Glutamatergic neuron (in vitro differentiated cells): ENCODE measurements around the gene PCBP4. TPM values are rescaled to one million over a fixed set of nuclear protein-coding genes. Genes with fewer than 3 reads are reported as not detected.

Experiments
- DNase-seq: peaks from one replicate; pipeline ENCODE4 v3.0.0; 2022
- H3K27ac Mint-ChIP-seq: one replicate; pipeline ENCODE4 v1.8.0; 2020; ENCODE audit warnings: mild to moderate bottlenecking, mixed read lengths, inconsistent platforms; ENCODE audit not compliant: unreplicated experiment
- H3K27me3 Mint-ChIP-seq: one replicate; pipeline ENCODE4 v1.8.0; 2020; ENCODE audit warnings: mild to moderate bottlenecking, moderate library complexity, mixed read lengths, inconsistent platforms; ENCODE audit not compliant: unreplicated experiment
- H3K36me3 Mint-ChIP-seq: one replicate; pipeline ENCODE4 v1.8.0; 2020; ENCODE audit warnings: mild to moderate bottlenecking, mixed read lengths, inconsistent platforms; ENCODE audit not compliant: unreplicated experiment
- H3K4me1 Mint-ChIP-seq: one replicate; pipeline ENCODE4 v1.8.0; 2020; ENCODE audit warnings: mild to moderate bottlenecking, low read depth, mixed read lengths, inconsistent platforms; ENCODE audit not compliant: unreplicated experiment
- H3K4me3 Mint-ChIP-seq: one replicate; pipeline ENCODE4 v1.8.0; 2020; ENCODE audit warnings: mild to moderate bottlenecking, mixed read lengths, inconsistent platforms; ENCODE audit not compliant: unreplicated experiment
- H3K9me3 Mint-ChIP-seq: one replicate; pipeline ENCODE4 v1.8.0; 2020; ENCODE audit warnings: mild to moderate bottlenecking, moderate library complexity, mixed read lengths, inconsistent platforms; ENCODE audit not compliant: unreplicated experiment
- total RNA-seq: library from RNA; stranded (reverse); fragmentation: NEBNext Ultra II Directional; extraction: Animal tissue kit (Norgen Biotek cat#: 25700); gene quantifications from one replicate; pipeline ENCODE4 v1.2.1, GENCODE V29; 2021; ENCODE audit not compliant: unreplicated experiment
- TF ChIP-seq, protein P1 (sequence below): fragments of 200-600 bp; sonication (generic); IDR thresholded peaks from one replicate; pipeline ENCODE4 v1.5.0; 2021; ENCODE audit not compliant: partially characterized antibody, unreplicated experiment

Gene PCBP4
- total RNA-seq, 1 donor from 2014 or later, result 1,577 TPM

DNA sequence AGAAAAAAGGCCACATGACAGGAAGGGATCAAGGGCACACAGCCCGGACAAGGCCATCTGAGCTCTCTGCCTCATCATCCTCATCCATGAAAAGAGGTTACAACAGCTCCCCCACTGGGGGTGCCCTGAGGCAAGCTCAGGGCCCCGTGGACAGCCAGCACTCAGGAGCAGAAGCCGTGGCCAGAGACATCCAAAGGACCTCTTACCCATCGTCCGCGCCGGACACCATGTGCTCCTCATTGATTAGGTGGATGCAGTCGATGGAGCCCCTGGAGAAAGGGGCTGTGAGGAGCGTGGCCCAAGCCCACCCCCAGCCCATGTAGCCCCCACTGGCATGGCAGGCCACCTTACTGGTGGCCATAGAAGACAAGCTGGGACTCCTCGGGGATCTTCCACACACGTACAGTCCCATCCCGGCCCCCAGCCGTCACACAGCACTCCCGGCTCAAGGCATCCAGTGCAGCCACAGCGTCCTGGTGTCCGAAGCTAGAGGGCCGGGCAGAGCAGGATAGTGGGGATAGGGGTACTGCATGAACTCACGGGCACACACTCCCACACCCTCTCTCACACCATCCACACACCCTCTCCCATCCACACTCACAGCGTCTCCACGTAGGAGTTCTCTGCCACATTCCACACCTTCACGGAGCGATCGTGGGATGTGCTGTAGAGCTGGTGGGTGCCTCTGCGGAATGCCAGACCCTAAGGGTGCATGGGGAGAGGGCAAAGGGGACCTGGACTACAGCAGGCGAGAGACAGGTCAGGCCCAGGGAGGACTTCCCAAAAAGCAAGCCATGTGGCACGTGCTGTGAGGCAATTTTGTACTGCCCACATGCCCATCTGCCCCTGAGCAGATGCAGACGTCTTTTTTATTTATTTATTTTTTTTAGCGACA is 32.0 kb downstream of the PCBP4 start:
- no peaks in the 10 kb centered on the region for H3K9me3 Mint-ChIP-seq
- no peaks in the 10 kb centered on the region for H3K4me1 Mint-ChIP-seq
- TF ChIP-seq, protein P1, sequence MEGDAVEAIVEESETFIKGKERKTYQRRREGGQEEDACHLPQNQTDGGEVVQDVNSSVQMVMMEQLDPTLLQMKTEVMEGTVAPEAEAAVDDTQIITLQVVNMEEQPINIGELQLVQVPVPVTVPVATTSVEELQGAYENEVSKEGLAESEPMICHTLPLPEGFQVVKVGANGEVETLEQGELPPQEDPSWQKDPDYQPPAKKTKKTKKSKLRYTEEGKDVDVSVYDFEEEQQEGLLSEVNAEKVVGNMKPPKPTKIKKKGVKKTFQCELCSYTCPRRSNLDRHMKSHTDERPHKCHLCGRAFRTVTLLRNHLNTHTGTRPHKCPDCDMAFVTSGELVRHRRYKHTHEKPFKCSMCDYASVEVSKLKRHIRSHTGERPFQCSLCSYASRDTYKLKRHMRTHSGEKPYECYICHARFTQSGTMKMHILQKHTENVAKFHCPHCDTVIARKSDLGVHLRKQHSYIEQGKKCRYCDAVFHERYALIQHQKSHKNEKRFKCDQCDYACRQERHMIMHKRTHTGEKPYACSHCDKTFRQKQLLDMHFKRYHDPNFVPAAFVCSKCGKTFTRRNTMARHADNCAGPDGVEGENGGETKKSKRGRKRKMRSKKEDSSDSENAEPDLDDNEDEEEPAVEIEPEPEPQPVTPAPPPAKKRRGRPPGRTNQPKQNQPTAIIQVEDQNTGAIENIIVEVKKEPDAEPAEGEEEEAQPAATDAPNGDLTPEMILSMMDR, result no peak
- H3K27ac Mint-ChIP-seq, result no peak overlapping the region
- no peak for DNase-seq
- peaks cover 5% of the 10 kb centered on the region for H3K27me3 Mint-ChIP-seq
- no peaks in the 10 kb centered on the region for H3K36me3 Mint-ChIP-seq
- H3K4me3 Mint-ChIP-seq, result no peak overlapping the region

DNA sequence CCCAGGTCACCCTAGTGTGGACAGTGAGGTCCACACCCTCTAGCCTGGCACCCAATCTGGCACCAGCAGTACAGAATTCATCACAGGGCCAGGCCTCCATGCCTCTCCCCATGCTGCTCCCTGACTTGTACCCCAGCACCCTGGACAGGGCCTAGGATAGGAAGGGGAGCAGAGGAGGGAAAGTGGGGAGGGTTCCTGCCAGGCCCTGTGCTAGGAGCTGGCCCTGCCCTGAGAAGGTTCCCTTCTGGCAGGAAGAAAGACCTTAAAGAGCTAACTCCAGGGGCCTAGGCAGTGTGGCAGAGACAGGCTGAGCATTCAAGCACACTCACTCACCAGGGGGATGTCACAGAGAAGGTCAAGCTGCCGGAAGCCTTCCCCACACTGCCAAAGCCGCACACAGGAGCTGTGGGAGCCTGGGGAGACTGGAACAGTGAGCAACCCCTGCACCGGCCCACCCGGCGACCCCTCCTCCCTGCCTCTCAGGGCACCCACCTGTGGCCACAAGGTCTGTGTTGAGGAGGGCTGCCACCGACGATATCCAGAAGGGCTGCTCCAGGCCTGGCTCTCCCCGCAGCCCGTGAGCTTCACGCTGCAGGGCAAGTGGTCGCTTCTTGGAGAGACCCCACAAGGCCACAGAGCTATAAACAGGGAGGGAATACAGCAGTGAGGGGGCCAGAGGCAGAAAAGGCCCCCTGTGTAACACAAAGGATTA is 33.0 kb downstream of the PCBP4 start:
- no peak for DNase-seq
- Mint-ChIP-seq H3K9me3 (no peaks in the 10 kb centered on the region), H3K36me3 (no peaks in the 10 kb centered on the region), H3K4me1 (no peaks in the 10 kb centered on the region), H3K27ac (no peak overlapping the region), H3K27me3 (peaks cover 5% of the 10 kb centered on the region), H3K4me3 (no peak overlapping the region)
- TF ChIP-seq, protein P1, result no peak

DNA sequence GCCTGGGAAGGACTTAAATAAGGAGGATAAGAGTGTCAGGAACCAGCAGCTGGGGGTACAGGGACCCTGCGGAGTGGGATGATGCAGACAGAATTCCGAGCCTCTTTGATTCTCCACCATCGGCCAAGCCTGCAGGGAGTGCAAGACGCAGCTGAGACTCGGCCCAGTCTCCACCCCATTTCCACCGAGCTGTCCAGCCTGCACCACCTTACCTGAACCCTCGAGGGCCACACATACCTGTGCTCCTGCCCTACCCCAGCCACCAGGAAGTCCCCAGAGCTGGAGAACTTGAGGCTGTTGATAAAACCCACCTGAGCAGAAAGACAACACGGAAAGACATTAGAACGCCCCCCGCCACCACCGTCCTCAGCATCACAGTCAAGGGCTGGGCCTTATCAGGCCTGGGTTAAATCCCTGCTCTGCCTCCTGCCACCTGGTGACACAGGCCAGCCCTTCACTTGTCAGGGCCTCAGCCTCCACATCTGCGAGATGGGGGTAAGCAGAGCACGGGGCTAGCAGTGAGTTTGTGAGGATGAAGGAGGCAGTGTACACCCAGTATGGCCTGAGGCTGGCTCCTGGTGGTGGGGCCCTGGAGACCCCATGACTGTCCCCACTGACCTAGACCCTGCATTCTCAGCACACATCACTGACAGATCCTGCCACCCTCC is 33.6 kb downstream of the PCBP4 start:
- DNase-seq, result no peak
- peaks cover 5% of the 10 kb centered on the region for H3K27me3 Mint-ChIP-seq
- H3K4me1 Mint-ChIP-seq, result no peaks in the 10 kb centered on the region
- H3K9me3 Mint-ChIP-seq, result no peaks in the 10 kb centered on the region
- no peak overlapping the region for H3K4me3 Mint-ChIP-seq
- H3K27ac Mint-ChIP-seq, result no peak overlapping the region
- TF ChIP-seq, protein P1, result no peak
- no peaks in the 10 kb centered on the region for H3K36me3 Mint-ChIP-seq

DNA sequence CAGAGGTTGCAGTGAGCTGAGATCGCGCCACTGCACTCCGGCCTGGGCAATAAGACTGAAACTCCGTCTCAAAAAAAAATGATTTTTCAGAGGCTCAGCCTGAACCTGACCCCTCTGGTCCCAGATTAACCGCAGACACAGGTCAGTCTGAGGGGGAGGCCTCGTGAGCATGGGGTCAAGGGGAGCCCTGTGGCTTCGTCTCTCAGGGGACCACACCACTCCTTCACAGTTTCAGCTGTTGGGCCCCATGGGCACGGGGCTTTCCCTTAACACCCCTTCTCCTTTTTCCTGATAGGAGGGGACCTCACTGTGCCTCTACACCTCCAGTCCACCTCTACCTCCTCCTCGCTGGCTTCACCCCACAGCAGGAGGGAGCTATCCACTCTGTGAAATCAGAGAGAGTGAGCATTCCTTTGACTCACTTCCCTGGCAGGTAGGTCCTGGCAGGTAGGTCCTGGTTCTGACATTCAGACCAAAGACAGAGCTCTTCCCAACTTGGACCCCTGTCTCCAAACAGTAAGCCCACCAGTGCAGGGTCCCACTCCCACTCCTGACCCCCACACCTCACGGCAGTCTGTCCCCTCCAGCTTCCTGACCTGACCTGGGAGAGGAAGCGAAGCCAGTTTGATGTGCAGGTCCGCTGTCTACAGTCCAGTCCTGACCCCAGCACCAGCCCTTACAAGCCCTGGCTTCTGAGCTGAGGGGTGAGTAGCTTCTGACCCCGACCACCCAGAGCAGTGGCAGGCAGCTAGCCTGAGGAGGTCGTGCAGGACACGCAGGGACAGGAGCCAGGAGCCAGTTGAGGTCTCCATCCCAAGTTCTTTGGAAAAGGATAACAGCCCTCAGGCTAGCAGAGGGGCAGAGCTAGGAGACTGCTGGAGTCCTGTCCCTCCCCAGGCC is 34.5 kb downstream of the PCBP4 start:
- H3K4me1 Mint-ChIP-seq, result no peaks in the 10 kb centered on the region
- no peak overlapping the region for H3K27ac Mint-ChIP-seq
- TF ChIP-seq, protein P1, result no peak
- peaks cover 4% of the 10 kb centered on the region for H3K9me3 Mint-ChIP-seq
- DNase-seq, result no peak
- no peak overlapping the region for H3K4me3 Mint-ChIP-seq
- H3K27me3 Mint-ChIP-seq, result peaks cover 5% of the 10 kb centered on the region
- no peaks in the 10 kb centered on the region for H3K36me3 Mint-ChIP-seq
